Sigmoid colon (tissue), 7 donors: ENCODE data around the gene RTTN. TPM values are rescaled to one million over a fixed set of nuclear protein-coding genes. Genes with fewer than 3 reads are reported as not detected.

ENCODE experiments used
- DNase-seq: peaks from one replicate; pipeline ENCODE4 v3.0.0-alpha.2; 2019
- H3K27ac ChIP-seq, 4 donors: fragments of 200-600 bp; sonication (generic); one replicate each; pipeline ENCODE4 v1.5.1; 2016 to 2019; ENCODE audit warnings: mild to moderate bottlenecking in 1 of 4
- H3K27me3 ChIP-seq, 3 donors: fragments of 200-600 bp; sonication (generic); one replicate each; pipeline ENCODE4 v1.5.1; 2019; ENCODE audit warnings: mild to moderate bottlenecking in 1 of 3
- H3K36me3 ChIP-seq, 4 donors: fragments of 200-600 bp; sonication (generic); one replicate each; pipeline ENCODE4 v1.5.1; 2016 to 2019
- H3K4me1 ChIP-seq, 4 donors: fragments of 200-600 bp; sonication (generic); one replicate each; pipeline ENCODE4 v1.5.1; 2017 to 2019
- H3K4me3 ChIP-seq, 4 donors: fragments of 200-600 bp; sonication (generic); one replicate each; pipeline ENCODE4 v1.5.1; 2017 to 2019; ENCODE audit warnings: mild to moderate bottlenecking in 2 of 4, moderate library complexity in 1 of 4
- H3K9me3 ChIP-seq, 4 donors: fragments of 200-600 bp in 3 of 4; sonication (generic) in 3 of 4; one replicate each; pipeline versions ENCODE4 v1.5.1 to v1.6.1; 2013 to 2019
- EP300 ChIP-seq, 4 donors: sonication (generic); formaldehyde crosslinking; IDR thresholded peaks; one replicate each; pipeline ENCODE4 v1.6.1; 2017; ENCODE audit warnings: antibody characterized with exemption in 4 of 4
- POLR2A ChIP-seq, 2 donors: fragments of 450-650 bp; IDR thresholded peaks; one replicate each; pipeline ENCODE4 v1.6.1; 2016; ENCODE audit warnings: antibody characterized with exemption in 2 of 2, mild to moderate bottlenecking in 2 of 2, moderate library complexity in 2 of 2
- POLR2AphosphoS5 ChIP-seq, 4 donors: sonication (generic); formaldehyde crosslinking; IDR thresholded peaks; one replicate each; pipeline ENCODE4 v1.6.1; 2017; ENCODE audit warnings: antibody characterized with exemption in 4 of 4
- WGBS, 2 donors: extraction: QIAGEN DNeasy Blood & Tissue Kit; methylation state at CpG; one replicate each; pipeline ENCODE4 v1.1.7; 2013; 5-methylcytosine and 5-hydroxymethylcytosine counted together
- intact Hi-C: fragments of 100-400 bp; cut with DNase I; formaldehyde crosslinking; loops from one replicate; pipeline ENCODE4 v1.15.1; 2023
- polyA plus RNA-seq, 3 donors: library from polyadenylated mRNA; stranded (reverse); fragments of 200-250 nt; gene quantifications; one replicate each; pipeline ENCODE4 v1.2.3, GENCODE V29; 2013
- total RNA-seq, 4 donors: library from RNA; depleted of rRNA; stranded (reverse); fragments of >200 nt; gene quantifications; one replicate each; pipeline ENCODE4 v1.1.0, GENCODE V29; 2016
- TF ChIP-seq, protein P1 (sequence below), 4 experiments: fragments of 450-650 bp in 3 of 4; fragments of 200-600 bp in 1 of 4; IDR thresholded peaks; one replicate each; pipeline ENCODE4 v1.5.1; 2016 to 2019; ENCODE audit warnings: antibody characterized with exemption in 4 of 4, mild to moderate bottlenecking in 3 of 4, moderate library complexity in 2 of 4
- donor health status: healthy with polysubstance abuse.
- donor health status: Bipolar disorder and iron deficiency.
- donor health status: healthy.

Gene RTTN
- total and polyA plus RNA-seq, 7 donors: 1.4 to 18.2 (median 11.3) TPM

DNA sequence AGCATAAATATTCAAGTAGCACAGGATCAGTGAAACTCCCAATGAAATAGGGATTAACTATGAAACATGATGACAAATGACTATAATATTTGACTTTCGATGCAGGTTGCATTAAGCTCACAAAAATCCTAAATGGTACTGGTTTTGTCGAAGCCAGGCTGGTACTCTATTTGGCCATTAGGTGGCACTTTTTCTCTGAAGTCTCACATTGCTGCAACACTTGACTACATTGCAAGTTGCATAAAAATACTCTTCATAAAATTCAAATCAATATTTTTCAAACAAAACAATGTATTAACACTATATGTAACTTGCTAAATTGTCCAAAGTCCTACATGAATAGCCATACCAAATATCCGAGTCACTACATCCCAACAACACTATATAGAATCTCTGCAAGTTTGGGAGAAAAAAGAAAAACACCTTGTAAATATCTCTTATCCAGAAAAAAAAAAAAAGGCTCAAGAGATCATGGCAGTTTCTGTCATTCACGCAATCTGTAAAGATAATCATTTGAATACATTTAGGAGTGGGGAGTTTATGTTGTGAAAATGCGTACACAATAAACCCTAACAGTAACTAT lies 9.5 kb downstream of the RTTN start:
- Histone ChIP-seq H3K4me1 (peaks cover 0 to 17% (median 0%) of the 10 kb centered on the region in 4 donors), H3K27ac (peak overlapping the region in 3 of 4 donors; percentile 34 to 72 (median 70)), H3K4me3 (no peak overlapping the region), H3K9me3 (no peaks in the 10 kb centered on the region), H3K36me3 (peaks cover 0 to 66% (median 5%) of the 10 kb centered on the region in 4 donors), H3K27me3 (no peaks in the 10 kb centered on the region)
- intact Hi-C loops: loop anchor here (2.0 to 5.0 kb wide), 2 partner anchors 239 to 256 kb away; no protein-coding TSS in a partner anchor
- 53 to 71% methylated on average over 5 of the region's 5 CpGs for WGBS, 2 donors
- TF ChIP-seq POLR2A (IDR thresholded peaks at IDR 0.05) (no peak), EP300 (IDR thresholded peaks at IDR 0.05) (no peak), POLR2AphosphoS5 (IDR thresholded peaks at IDR 0.05) (no peak)
- TF ChIP-seq, protein P1, sequence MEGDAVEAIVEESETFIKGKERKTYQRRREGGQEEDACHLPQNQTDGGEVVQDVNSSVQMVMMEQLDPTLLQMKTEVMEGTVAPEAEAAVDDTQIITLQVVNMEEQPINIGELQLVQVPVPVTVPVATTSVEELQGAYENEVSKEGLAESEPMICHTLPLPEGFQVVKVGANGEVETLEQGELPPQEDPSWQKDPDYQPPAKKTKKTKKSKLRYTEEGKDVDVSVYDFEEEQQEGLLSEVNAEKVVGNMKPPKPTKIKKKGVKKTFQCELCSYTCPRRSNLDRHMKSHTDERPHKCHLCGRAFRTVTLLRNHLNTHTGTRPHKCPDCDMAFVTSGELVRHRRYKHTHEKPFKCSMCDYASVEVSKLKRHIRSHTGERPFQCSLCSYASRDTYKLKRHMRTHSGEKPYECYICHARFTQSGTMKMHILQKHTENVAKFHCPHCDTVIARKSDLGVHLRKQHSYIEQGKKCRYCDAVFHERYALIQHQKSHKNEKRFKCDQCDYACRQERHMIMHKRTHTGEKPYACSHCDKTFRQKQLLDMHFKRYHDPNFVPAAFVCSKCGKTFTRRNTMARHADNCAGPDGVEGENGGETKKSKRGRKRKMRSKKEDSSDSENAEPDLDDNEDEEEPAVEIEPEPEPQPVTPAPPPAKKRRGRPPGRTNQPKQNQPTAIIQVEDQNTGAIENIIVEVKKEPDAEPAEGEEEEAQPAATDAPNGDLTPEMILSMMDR (IDR thresholded peaks at IDR 0.05): peak; percentile 48 to 72 (median 66)
- no peak for DNase-seq

DNA sequence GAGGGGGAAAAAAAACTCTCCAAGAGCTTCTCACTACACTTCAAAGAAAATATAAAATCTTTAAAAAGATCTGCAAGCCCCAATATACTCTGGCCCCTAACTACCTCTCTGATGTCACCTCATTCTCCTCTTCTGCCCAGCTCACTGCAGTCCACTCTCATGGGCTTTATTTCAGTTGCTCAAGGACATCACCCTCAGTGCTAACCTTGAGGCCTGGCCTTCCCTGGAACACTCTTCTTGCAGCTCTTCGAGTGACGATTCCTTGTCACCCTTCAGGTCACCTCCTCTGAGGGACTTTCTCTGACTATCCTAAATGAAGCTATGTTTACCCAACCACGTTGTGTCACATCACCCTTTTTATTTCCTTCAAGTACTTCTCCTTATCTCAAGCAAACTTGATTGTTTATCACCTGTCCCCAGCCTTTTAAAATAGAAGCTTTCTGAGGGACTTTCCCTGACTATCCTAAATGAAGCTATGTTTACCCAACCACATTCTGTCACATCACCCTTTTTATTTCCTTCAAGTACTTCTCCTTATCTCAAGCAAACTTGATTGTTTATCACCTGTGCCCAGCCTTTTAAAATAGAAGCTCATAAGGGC lies 10.4 kb downstream of the RTTN start:
- intact Hi-C loops: loop anchor here (5.0 kb wide), 1 partner anchor 257 kb away; no protein-coding TSS in a partner anchor
- Histone ChIP-seq H3K27me3 (no peaks in the 10 kb centered on the region), H3K4me3 (no peak overlapping the region), H3K4me1 (peaks cover 0 to 17% (median 0%) of the 10 kb centered on the region in 4 donors), H3K9me3 (no peaks in the 10 kb centered on the region), H3K27ac (no peak overlapping the region), H3K36me3 (peaks cover 0 to 66% (median 5%) of the 10 kb centered on the region in 4 donors)
- WGBS, 2 donors: 37 to 69% methylated on average over 3 of the region's 3 CpGs
- TF ChIP-seq EP300 (IDR thresholded peaks at IDR 0.05): no peak
- TF ChIP-seq POLR2AphosphoS5 (IDR thresholded peaks at IDR 0.05): no peak
- TF ChIP-seq, protein P1 (IDR thresholded peaks at IDR 0.05): no peak
- TF ChIP-seq POLR2A (IDR thresholded peaks at IDR 0.05): no peak
- no peak for DNase-seq

DNA sequence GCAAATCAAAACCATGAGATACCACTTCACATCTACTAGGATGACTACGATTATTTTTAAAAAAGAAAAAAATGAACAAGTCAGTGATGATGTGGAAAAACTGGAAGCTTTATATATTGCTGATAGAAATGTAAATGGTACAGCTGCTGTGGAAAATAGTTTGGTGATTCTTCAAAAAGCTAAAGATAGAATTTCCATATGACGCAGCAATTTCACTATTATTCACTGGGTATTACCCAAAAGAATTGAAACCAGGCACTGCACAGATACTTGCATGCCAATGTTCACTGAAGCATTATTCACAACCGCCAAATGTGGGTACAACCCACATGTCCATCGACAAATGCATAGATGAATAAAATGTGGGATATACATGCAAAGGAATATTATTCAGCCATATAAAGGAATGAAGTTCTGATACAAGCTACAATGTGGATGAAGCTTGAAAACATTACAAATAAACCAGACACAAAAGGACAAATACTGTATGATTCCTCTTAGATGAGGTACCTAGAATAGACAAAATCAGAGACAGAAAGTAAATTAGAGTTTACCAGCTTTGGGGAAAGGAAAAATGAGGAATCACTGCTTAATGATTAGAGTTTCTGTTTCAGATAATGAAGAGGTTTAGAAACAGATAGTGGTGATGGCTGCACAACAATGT lies 11.1 kb downstream of the RTTN start:
- H3K4me1 ChIP-seq: peaks cover 0 to 17% (median 0%) of the 10 kb centered on the region in 4 donors
- intact Hi-C loops: no loop called here
- WGBS, 2 donors: 83 to 93% methylated on average over 4 of the region's 4 CpGs

DNA sequence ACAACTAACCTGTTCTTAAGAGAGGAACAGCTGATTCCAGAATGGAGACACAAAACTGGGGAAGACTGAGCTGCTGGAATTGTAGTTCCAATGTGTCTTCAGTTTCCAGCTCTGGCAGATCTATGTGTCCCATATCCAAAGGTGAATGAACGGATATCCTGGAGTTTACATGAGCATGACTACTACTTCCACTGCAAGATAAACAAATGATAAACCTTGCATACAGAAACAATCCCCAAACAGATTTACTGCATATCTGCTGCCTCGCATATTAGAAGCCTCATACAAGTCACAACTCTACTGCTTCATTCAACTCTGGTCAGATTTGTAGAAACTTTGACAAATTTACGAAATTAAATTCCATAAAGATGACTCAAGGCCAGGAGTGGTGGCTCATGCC lies 15.0 kb downstream of the RTTN start:
- no peak for DNase-seq
- Histone ChIP-seq H3K4me1 (no peaks in the 10 kb centered on the region), H3K36me3 (peaks cover 0 to 82% (median 4%) of the 10 kb centered on the region in 4 donors), H3K4me3 (no peak overlapping the region), H3K27me3 (no peaks in the 10 kb centered on the region), H3K9me3 (no peaks in the 10 kb centered on the region), H3K27ac (no peak overlapping the region)
- TF ChIP-seq POLR2A (IDR thresholded peaks at IDR 0.05): no peak
- TF ChIP-seq, protein P1 (IDR thresholded peaks at IDR 0.05): no peak
- TF ChIP-seq POLR2AphosphoS5 (IDR thresholded peaks at IDR 0.05): no peak
- no peak for TF ChIP-seq EP300 (IDR thresholded peaks at IDR 0.05)
- intact Hi-C loops: no loop called here
- 87 to 88% methylated on average over 3 of the region's 3 CpGs for WGBS, 2 donors

More for the DNA sequence above, 11.1 kb downstream of the RTTN start:
- no peak for TF ChIP-seq EP300 (IDR thresholded peaks at IDR 0.05)
- TF ChIP-seq, protein P1 (IDR thresholded peaks at IDR 0.05): no peak
- TF ChIP-seq POLR2AphosphoS5 (IDR thresholded peaks at IDR 0.05): no peak
- H3K4me3 ChIP-seq: no peak overlapping the region
- H3K36me3 ChIP-seq: peaks cover 0 to 65% (median 6%) of the 10 kb centered on the region in 4 donors
- no peaks in the 10 kb centered on the region for H3K9me3 ChIP-seq
- H3K27ac ChIP-seq: no peak overlapping the region
- no peaks in the 10 kb centered on the region for H3K27me3 ChIP-seq
- DNase-seq: no peak
